Stimulated activated naive B cell treated with anti-CD40 and anti-IgM and Interleukin-4, amounts not matched to agents 10 μg/mL and 1 μg/mL and 100 μg/mL, for 72 hours (primary cell): ENCODE results near the gene ZNF185.

Experiments used
- ATAC-seq, 2 donors: fragments of 150-1000 bp; cut with Tn5 transposase; replicated peaks; 2 replicates each; pipeline ENCODE4 v1.10.0; 2021; ENCODE audit warnings: moderate library complexity in 1 of 2
- DNase-seq: peaks from one replicate; pipeline ENCODE4 v3.0.0; 2021
- H3K27ac Mint-ChIP-seq: one replicate; pipeline ENCODE4 v1.8.0; 2022; ENCODE audit warnings: mild to moderate bottlenecking, mixed read lengths
- H3K27me3 Mint-ChIP-seq, 2 donors: one replicate each; pipeline ENCODE4 v1.8.0; 2022; ENCODE audit warnings: mixed read lengths in 2 of 2
- H3K36me3 Mint-ChIP-seq, 2 donors: one replicate each; pipeline ENCODE4 v1.8.0; 2022; ENCODE audit warnings: mixed read lengths in 2 of 2, mild to moderate bottlenecking in 1 of 2
- H3K4me1 Mint-ChIP-seq, 2 donors: one replicate each; pipeline ENCODE4 v1.8.0; 2022; ENCODE audit warnings: mixed read lengths in 2 of 2, mild to moderate bottlenecking in 1 of 2
- H3K4me3 Mint-ChIP-seq, 2 donors: one replicate each; pipeline ENCODE4 v1.8.0; 2022; ENCODE audit warnings: mild to moderate bottlenecking in 2 of 2, mixed read lengths in 2 of 2, moderate library complexity in 1 of 2
- H3K9me3 Mint-ChIP-seq, 2 donors: one replicate each; pipeline ENCODE4 v1.8.0; 2022; ENCODE audit warnings: mixed read lengths in 2 of 2, mild to moderate bottlenecking in 1 of 2

Gene ZNF185

DNA sequence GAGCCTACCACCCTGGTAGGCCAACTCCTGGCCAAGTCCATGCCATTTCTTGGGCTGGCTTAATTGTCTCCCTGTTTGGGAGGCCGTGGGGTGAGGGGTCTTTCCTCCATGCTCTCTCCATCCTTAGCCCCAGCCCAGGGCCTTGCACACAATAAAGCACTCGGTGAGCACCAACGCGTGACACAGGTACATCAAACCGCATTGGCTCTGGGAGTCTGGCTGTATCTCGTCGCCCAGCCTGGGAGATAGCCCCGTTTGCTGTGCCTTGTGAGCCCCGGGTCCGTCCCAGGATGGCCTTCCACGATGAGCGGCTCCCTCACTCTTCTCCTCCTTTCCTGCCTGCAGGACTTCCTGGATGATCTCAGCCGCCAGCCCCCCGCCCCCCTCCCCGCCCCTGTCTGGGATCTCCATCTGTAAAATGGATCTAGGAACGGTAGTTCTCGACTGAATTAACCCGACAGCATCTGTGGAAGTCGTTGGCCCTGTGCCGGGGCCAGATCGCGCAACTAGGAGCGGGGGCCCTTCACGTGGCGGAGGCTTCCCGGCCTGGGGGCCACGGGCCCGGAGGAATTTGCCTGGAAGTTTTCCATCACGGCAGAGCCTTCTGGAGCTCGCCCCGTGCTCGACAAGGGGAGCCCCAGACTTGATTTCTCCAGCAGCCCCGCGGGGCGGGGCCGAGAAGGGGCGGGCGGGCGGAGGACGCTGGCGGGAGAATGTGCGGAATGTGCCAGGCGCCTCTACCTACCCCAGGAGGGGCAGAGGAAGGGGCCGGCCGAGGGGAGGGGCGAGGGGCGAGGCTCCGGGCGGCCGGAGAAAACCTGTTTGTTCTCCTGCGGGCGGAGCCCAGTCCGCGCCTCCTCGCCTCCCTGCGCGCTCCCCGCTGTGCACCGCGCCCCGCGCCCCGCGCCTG, at the start of gene ZNF185:
Gene ZNF185 (plus strand): TSS at position 846 of the 910 bp plus-strand sequence. CDS start 16,423 bp downstream, outside the sequence.
- Mint-ChIP-seq H3K9me3 (no peaks in the 10 kb centered on the region), H3K4me3 (no peak within 1 kb of the TSS), H3K27me3 (peaks cover 21 to 48% of the 10 kb centered on the region in 2 donors), H3K36me3 (no peaks in the 10 kb centered on the region), H3K27ac (no peak within 1 kb of the TSS), H3K4me1 (no peaks in the 10 kb centered on the region)
- no peak for DNase-seq
- ATAC-seq, result peak in 1 of 2 donors; percentile 25

- no peaks in the 10 kb centered on the region for H3K27me3 Mint-ChIP-seq
- H3K27ac Mint-ChIP-seq, result no peak overlapping the region
Observed at GRCh38 chrX:152850465-152850864, 47.4 kb upstream of the ZNF185 start.

DNA sequence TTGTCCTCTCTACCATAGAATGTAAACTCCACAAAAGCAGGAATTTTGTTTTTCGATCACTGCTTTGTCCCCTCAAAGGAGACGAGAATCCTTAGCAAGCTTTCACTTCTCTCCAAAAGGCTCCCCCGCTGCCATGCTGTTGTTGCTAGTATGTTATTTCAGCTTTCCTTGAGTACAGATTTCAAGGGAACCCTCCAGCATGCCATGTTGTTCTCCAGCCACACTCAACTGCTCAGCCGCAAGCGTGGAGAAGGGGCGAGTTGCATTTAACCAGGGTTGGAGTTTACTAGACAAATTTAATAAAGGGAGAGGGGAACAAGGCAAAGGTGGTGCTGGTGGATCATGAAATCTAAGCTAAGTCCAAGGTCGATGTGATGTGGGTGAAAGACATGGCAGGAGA, 43.9 kb upstream of the ZNF185 start:
- Mint-ChIP-seq H3K4me1 (peaks cover 0 to 5% of the 10 kb centered on the region in 2 donors), H3K4me3 (no peak overlapping the region), H3K27me3 (no peaks in the 10 kb centered on the region), H3K9me3 (no peaks in the 10 kb centered on the region), H3K36me3 (peaks cover 38% of the 10 kb centered on the region in 2 donors), H3K27ac (no peak overlapping the region)
- ATAC-seq (no peak), DNase-seq (no peak)

More at GRCh38 chrX:152850465-152850864, 47.4 kb upstream of the ZNF185 start:
- Mint-ChIP-seq H3K36me3 (peaks cover 32 to 41% of the 10 kb centered on the region in 2 donors), H3K4me3 (no peak overlapping the region), H3K9me3 (no peaks in the 10 kb centered on the region), H3K4me1 (peaks cover 0 to 5% of the 10 kb centered on the region in 2 donors)
- ATAC-seq, result no peak
- no peak for DNase-seq

DNA sequence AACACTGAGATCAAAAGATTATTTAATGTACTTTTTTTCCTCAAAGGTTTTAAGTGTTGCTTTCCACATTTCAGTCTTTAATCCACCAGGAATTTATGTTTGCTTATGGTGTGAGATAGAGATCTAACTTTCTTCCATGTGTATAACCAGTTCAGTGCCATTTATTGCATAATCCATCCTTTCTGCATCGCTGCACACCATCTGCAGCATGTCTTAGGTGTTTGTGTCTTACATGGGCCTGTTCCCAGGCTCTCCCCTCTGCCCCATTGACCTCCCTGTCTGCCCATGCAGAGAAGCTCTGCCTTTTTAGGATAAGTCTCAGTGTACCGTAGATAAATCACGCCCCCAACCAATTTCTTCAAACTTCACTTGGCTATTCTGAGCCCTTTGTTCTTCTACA, 36.8 kb upstream of the ZNF185 start:
- no peak overlapping the region for H3K27ac Mint-ChIP-seq
- no peaks in the 10 kb centered on the region for H3K9me3 Mint-ChIP-seq
- no peak overlapping the region for H3K4me3 Mint-ChIP-seq
- H3K27me3 Mint-ChIP-seq, result no peaks in the 10 kb centered on the region
- H3K4me1 Mint-ChIP-seq, result no peaks in the 10 kb centered on the region
- DNase-seq (no peak), ATAC-seq (no peak)
- peaks cover 16 to 18% of the 10 kb centered on the region in 2 donors for H3K36me3 Mint-ChIP-seq

DNA sequence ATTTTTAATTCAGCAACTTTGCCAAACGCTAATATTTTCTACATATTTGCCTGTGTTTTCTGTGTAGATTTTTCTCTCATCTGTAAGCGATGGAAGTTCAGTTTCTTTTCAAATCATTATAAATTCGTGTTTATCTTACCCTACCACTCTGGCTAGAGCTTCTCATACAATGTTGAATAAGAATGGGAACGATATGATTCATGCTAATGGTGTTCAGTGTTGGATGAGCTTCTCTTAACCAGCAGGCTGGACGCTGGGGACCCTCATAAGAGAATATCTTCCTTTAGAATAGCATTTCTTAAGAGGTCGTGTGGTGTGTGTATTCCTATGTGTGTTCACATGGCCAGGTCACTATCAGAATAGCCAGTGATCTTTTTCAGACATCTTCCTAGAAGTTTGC, 36.0 kb upstream of the ZNF185 start:
- ATAC-seq, result no peak
- no peaks in the 10 kb centered on the region for H3K27me3 Mint-ChIP-seq

GRCh38 chrX:152865232-152865920, 32.5 kb upstream of the ZNF185 start:
- Mint-ChIP-seq H3K27ac (no peak overlapping the region), H3K4me3 (no peak overlapping the region), H3K27me3 (no peaks in the 10 kb centered on the region), H3K36me3 (peaks cover 26 to 37% of the 10 kb centered on the region in 2 donors), H3K9me3 (no peaks in the 10 kb centered on the region), H3K4me1 (no peaks in the 10 kb centered on the region)
- DNase-seq (no peak), ATAC-seq (no peak)

More for the DNA sequence above, 36.0 kb upstream of the ZNF185 start:
- Mint-ChIP-seq H3K4me3 (no peak overlapping the region), H3K27ac (no peak overlapping the region), H3K4me1 (no peaks in the 10 kb centered on the region), H3K36me3 (peaks cover 16 to 19% of the 10 kb centered on the region in 2 donors), H3K9me3 (no peaks in the 10 kb centered on the region)
- DNase-seq, result no peak

DNA sequence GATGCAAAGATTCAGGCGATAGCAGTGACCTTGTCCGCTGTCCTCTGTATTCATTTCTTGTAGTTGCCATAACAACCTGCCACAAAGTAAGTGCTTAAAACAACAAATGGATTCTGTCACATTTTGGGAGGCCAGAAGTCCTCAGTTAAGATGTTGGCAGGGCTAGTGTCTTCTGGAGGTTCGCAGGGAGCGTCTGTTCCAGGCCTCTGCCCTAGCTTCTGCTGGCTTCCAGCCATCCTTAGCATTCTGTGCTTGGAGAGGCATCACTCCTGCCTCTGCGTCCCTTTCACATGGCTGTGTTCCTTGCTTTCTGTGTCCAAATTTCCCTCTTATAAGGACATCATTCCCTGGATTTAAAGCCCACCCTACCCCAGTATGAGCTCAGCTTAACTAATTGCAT, 31.5 kb upstream of the ZNF185 start:
- Mint-ChIP-seq H3K36me3 (peaks cover 30 to 45% of the 10 kb centered on the region in 2 donors), H3K27me3 (no peaks in the 10 kb centered on the region), H3K9me3 (peaks cover 1 to 3% of the 10 kb centered on the region in 2 donors), H3K4me3 (no peak overlapping the region), H3K27ac (no peak overlapping the region), H3K4me1 (peaks cover 0 to 3% of the 10 kb centered on the region in 2 donors)
- DNase-seq, result no peak
- no peak for ATAC-seq

- Mint-ChIP-seq H3K36me3 (peaks cover 39 to 50% of the 10 kb centered on the region in 2 donors), H3K27ac (no peak overlapping the region), H3K9me3 (peaks cover 1 to 17% of the 10 kb centered on the region in 2 donors), H3K4me3 (no peak overlapping the region), H3K27me3 (peaks cover 0 to 3% of the 10 kb centered on the region in 2 donors), H3K4me1 (peaks cover 11 to 12% of the 10 kb centered on the region in 2 donors)
- DNase-seq, result no peak
- ATAC-seq, result no peak
Observed at GRCh38 chrX:152869972-152870371, 27.9 kb upstream of the ZNF185 start.

DNA sequence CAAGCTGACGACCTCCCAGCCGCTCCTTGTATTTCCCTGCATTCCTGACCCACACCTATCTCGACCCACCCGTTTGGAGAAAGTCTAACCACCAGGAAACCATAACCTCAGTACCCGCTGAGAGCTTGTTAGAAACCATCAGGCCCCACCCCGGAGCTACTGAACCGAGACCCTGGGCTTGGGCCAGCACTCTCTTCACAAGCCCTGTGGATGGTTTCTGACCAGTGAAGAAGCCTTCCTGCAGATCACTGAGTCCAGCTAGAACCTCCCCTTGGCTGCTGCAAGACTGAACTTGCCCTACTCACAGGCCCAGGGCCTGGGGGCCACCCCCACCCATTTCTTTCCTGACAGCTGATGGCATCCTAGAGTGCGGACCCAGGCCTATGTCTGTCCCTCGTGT, 26.6 kb upstream of the ZNF185 start:
- Mint-ChIP-seq H3K36me3 (peaks cover 39 to 44% of the 10 kb centered on the region in 2 donors), H3K27ac (no peak overlapping the region), H3K9me3 (peaks cover 1 to 17% of the 10 kb centered on the region in 2 donors), H3K4me3 (no peak overlapping the region), H3K27me3 (peaks cover 0 to 8% of the 10 kb centered on the region in 2 donors), H3K4me1 (peaks cover 11 to 12% of the 10 kb centered on the region in 2 donors)
- ATAC-seq (no peak), DNase-seq (no peak)

DNA sequence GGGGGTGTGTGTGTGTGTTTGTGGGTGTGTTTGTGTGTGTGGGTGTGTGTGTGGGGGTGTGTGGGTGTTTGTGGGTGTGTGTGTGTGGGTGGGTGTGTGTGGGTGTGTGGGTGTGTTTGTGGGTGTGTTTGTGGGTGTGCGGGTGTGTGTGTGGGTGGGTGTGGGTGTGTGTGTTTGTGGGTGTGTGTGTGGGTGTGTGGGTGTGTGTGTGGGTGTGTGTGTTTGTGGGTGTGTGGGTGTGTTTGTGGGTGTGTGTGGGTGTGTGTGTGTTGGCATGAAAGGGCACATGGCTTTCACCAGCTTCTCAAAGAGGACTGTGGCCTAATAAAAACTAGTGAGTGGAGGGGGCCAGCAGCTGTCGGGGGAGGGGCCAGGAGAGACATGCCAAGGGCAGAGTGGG, 25.3 kb upstream of the ZNF185 start:
- ATAC-seq, result no peak
- Mint-ChIP-seq H3K27me3 (peaks cover 0 to 8% of the 10 kb centered on the region in 2 donors), H3K4me1 (peaks cover 11 to 12% of the 10 kb centered on the region in 2 donors), H3K4me3 (peak overlapping the region in 1 of 2 donors; percentile 65), H3K9me3 (peaks cover 1 to 17% of the 10 kb centered on the region in 2 donors), H3K36me3 (peaks cover 35 to 40% of the 10 kb centered on the region in 2 donors), H3K27ac (peak overlapping the region; percentile 87)
- DNase-seq, result no peak

DNA sequence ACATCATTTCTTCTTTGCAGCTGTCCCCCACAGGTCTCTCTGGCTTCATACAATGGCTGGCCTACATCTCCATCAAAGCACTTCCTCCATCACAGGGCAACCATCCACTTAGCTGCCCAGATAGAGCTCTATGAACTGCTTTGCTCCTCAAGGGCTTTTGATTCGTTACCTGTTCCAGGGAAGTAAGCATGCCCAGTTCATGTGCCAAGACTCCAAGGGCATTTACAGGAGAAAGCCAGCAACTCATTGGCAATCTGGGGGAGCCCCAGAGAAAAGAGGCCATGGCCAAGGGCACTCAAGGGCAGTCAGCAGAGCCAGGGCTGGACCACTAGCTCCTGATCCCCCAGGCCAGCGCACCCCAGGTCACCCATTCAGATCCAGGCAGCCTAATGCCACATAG, 24.5 kb upstream of the ZNF185 start:
- no peak overlapping the region for H3K27ac Mint-ChIP-seq
- peaks cover 35 to 40% of the 10 kb centered on the region in 2 donors for H3K36me3 Mint-ChIP-seq
- H3K4me3 Mint-ChIP-seq, result no peak overlapping the region
- no peak for DNase-seq
- peaks cover 1 to 17% of the 10 kb centered on the region in 2 donors for H3K9me3 Mint-ChIP-seq
- peaks cover 11 to 12% of the 10 kb centered on the region in 2 donors for H3K4me1 Mint-ChIP-seq
- H3K27me3 Mint-ChIP-seq, result peaks cover 0 to 8% of the 10 kb centered on the region in 2 donors
- no peak for ATAC-seq

- H3K4me3 Mint-ChIP-seq, result no peak overlapping the region
- peaks cover 1 to 5% of the 10 kb centered on the region in 2 donors for H3K4me1 Mint-ChIP-seq
- peaks cover 0 to 8% of the 10 kb centered on the region in 2 donors for H3K27me3 Mint-ChIP-seq
- no peak overlapping the region for H3K27ac Mint-ChIP-seq
- peaks cover 5 to 7% of the 10 kb centered on the region in 2 donors for H3K36me3 Mint-ChIP-seq
- peaks cover 0 to 6% of the 10 kb centered on the region in 2 donors for H3K9me3 Mint-ChIP-seq
- no peak for ATAC-seq
- no peak for DNase-seq
Observed at GRCh38 chrX:152876931-152877840, 20.7 kb upstream of the ZNF185 start.

DNA sequence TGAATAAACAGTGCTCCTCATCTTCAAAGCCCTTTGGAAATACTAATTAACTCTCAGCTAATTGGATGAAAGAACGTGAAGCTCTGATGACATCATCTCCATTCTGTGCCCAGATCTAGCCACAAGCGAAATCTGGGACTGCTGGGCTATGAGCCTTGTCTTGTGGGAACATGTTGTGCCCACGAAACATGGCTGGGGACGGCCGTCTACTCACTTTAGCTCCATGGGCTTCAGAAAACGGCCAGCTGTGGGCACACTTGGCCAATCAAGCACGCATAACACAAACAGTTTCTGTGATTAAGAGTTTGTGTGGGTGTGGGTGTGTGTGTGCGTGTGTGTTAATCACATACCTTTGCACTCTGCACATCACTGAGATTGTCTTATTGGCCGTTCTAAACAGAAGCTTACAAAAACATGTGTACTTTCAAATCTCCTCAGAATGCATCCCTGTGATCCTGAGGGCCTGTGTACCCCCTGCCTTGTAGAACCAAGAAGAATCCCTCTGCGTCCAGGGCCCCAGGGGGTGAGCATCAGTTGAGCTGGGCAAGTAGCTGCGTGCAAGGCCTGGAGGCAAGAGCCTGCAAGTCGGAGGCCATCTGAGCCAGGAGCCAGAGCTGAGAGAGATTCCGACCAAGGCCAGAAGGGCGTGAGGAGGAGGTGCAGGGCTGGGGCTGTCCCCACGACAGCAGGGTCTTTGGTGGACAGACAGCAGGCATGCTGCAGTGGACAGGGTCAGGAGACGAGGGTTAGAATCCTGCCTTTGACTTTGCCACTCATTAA, 18.7 kb upstream of the ZNF185 start:
- DNase-seq, result no peak
- Mint-ChIP-seq H3K36me3 (no peaks in the 10 kb centered on the region), H3K4me3 (no peak overlapping the region), H3K9me3 (no peaks in the 10 kb centered on the region), H3K27ac (no peak overlapping the region), H3K27me3 (peaks cover under 1 to 8% of the 10 kb centered on the region in 2 donors), H3K4me1 (no peaks in the 10 kb centered on the region)
- no peak for ATAC-seq
